ENCODE results near the gene ZNF284. TPM values are rescaled to one million over a fixed set of nuclear protein-coding genes. Genes with fewer than 3 reads are reported as not detected.
"Not testable (repeated sequence)": the region's sequence is repeated elsewhere in the genome, so short reads cannot be mapped to it uniquely, and the experiment has no call there.

Gene ZNF284
- total RNA-seq, 2 experiments from 2014 or later = 1.6 to 1.8 TPM

DNA sequence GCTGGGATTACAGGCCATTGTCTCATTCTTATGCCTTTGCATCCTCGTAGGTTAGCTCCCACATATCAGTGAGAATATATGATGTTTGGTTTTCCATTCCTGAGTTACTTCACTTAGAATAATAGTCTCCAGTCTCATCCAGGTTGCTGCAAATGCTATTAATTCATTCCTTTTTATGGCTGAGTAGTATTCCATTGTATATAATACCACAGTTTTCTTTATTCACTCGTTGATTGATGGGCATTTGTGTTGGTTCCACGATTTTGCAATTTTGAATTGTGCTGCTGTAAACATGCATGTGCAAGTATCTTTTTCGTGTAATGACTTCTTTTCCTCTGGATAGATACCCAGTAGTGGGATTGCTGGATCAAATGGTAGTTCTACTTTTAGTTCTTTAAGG is 49.2 kb downstream of the ZNF284 start:
- Mint-ChIP-seq H3K36me3 (ENCODE audit: low read depth) (peaks cover 86% of the 10 kb centered on the region), H3K9me3 (peaks cover 49% of the 10 kb centered on the region)
- H3K27ac Mint-ChIP-seq, H3K4me1 Mint-ChIP-seq, CTCF ChIA-PET, DNase-seq, H3K27me3 Mint-ChIP-seq, POLR2A ChIA-PET, H3K4me3 Mint-ChIP-seq: not testable (repeated sequence)

DNA sequence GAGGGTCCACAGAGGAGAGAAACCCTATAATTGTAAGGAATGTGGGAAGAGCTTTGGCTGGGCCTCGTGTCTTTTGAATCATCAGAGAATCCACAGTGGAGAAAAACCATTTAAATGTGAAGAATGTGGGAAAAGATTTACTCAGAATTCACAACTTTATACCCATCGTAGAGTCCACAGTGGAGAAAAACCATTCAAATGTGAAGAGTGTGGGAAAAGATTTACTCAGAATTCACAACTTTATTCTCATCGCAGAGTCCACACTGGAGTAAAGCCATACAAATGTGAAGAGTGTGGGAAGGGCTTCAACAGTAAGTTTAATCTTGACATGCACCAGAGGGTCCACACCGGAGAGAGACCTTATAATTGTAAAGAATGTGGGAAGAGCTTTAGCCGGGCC is 60.0 kb downstream of the ZNF284 start:
- peaks cover 31% of the 10 kb centered on the region for H3K36me3 Mint-ChIP-seq (ENCODE audit: low read depth)
- no peak for DNase-seq
- no peaks in the 10 kb centered on the region for H3K4me1 Mint-ChIP-seq
- peaks cover 33% of the 10 kb centered on the region for H3K9me3 Mint-ChIP-seq
- no peak overlapping the region for H3K4me3 Mint-ChIP-seq
- CTCF ChIA-PET = no interaction called here
- H3K27ac Mint-ChIP-seq = no peak overlapping the region
- no peaks in the 10 kb centered on the region for H3K27me3 Mint-ChIP-seq
- POLR2A ChIA-PET = interaction anchor here (1.0 kb wide), 1 partner anchor 10 kb away, joined by 3 read pairs; no protein-coding TSS in a partner anchor

Other genes starting within 250 kb of the ZNF284 start
- gene ZNF283, start 244.8 kb upstream of the ZNF284 start, total RNA-seq = 1 to 10 TPM; 6.5 to 6.8 TPM
- 1 to 10 TPM in 1 of 2 experiments, under 1 TPM in 1; 0.80 to 1.5 TPM for gene ZNF404, start 188.2 kb upstream of the ZNF284 start, total RNA-seq
- 10 to 100 TPM; 15.1 to 16.6 TPM for gene ZNF45, start 136.9 kb upstream of the ZNF284 start, total RNA-seq
- 1 to 10 TPM; 1.5 to 1.6 TPM for gene ZNF221, start 120.9 kb upstream of the ZNF284 start, total RNA-seq
- 1 to 10 TPM; 6.7 to 7.5 TPM for gene ZNF155, start 88.0 kb upstream of the ZNF284 start, total RNA-seq
- 1 to 10 TPM; 3.7 to 5.8 TPM for gene ZNF230, start 69.2 kb upstream of the ZNF284 start, total RNA-seq
- 1 to 10 TPM; 3.3 to 4.3 TPM for gene ZNF222, start 46.8 kb upstream of the ZNF284 start, total RNA-seq
- under 1 TPM; 0.40 to 0.50 TPM for gene ZNF223, start 20.1 kb upstream of the ZNF284 start, total RNA-seq
- gene ZNF224, start 22.2 kb downstream of the ZNF284 start, total RNA-seq = 10 to 100 TPM; 35.4 to 37.8 TPM
- gene ZNF225, start 41.2 kb downstream of the ZNF284 start, total RNA-seq = 1 to 10 TPM; 4.5 to 4.7 TPM
- gene ZNF234, start 69.4 kb downstream of the ZNF284 start, total RNA-seq = 10 to 100 TPM; 10.3 to 12.6 TPM
- 10 to 100 TPM; 17.4 to 18.0 TPM for gene ZNF226, start 92.9 kb downstream of the ZNF284 start, total RNA-seq
- gene ZNF227, start 140.4 kb downstream of the ZNF284 start, total RNA-seq = 10 to 100 TPM; 26.9 to 27.9 TPM
- gene ZNF233, start 187.7 kb downstream of the ZNF284 start, total RNA-seq = under 1 TPM; 0.08 to 0.33 TPM
- 1 to 10 TPM; 5.2 to 5.9 TPM for gene ZNF235, start 232.9 kb downstream of the ZNF284 start, total RNA-seq